GM23338 (cell line): ENCODE data around the gene SLC49A4. TPM values are rescaled to one million over a fixed set of nuclear protein-coding genes. Genes with fewer than 3 reads are reported as not detected.

Source experiments
- ATAC-seq: fragments of 200-7000 bp; cut with Tn5 transposase; 3 replicates; pipeline ENCODE4 v1.9.1; 2020
- DNase-seq: peaks from one replicate; pipeline ENCODE4 v3.0.0-alpha.2; 2015; ENCODE audit warnings: low spot score
- H2AFZ ChIP-seq: fragments of 200-600 bp; sonication (generic); 2 replicates; pipeline ENCODE4 v1.8.0; 2016; ENCODE audit warnings: antibody characterized with exemption, mild to moderate bottlenecking, moderate library complexity
- H3F3A ChIP-seq: fragments of 200-600 bp; sonication (generic); replicated peaks from 2 replicates; pipeline ENCODE4 v1.8.0; 2017; ENCODE audit warnings: antibody characterized with exemption, mixed run types, low read depth
- H3K27ac ChIP-seq: fragments of 200-600 bp; sonication (generic); 2 replicates; pipeline ENCODE4 v1.6.1; 2016; ENCODE audit warnings: low read depth
- H3K27me3 ChIP-seq: fragments of 200-600 bp; sonication (generic); 2 replicates; pipeline ENCODE4 v1.8.0; 2016; ENCODE audit warnings: mild to moderate bottlenecking, mixed run types, moderate library complexity; ENCODE audit not compliant: insufficient read depth
- H3K36me3 ChIP-seq: fragments of 200-600 bp; sonication (generic); 2 replicates; pipeline ENCODE4 v1.8.0; 2016; ENCODE audit warnings: mild to moderate bottlenecking; ENCODE audit not compliant: insufficient read depth
- H3K4me1 ChIP-seq: fragments of 200-600 bp; sonication (generic); 2 replicates; pipeline ENCODE4 v1.8.0; 2016; ENCODE audit warnings: mild to moderate bottlenecking, moderate library complexity; ENCODE audit not compliant: insufficient read depth
- H3K4me2 ChIP-seq: fragments of 200-600 bp; sonication (generic); 2 replicates; pipeline ENCODE4 v1.7.1; 2017; ENCODE audit warnings: mixed run types
- H3K4me3 ChIP-seq: fragments of 200-600 bp; sonication (generic); 2 replicates; pipeline ENCODE4 v1.6.1; 2016; ENCODE audit warnings: mixed run types
- H3K79me2 ChIP-seq: fragments of 200-600 bp; sonication (generic); replicated peaks from 2 replicates; pipeline ENCODE4 v1.8.0; 2017; ENCODE audit warnings: mild to moderate bottlenecking; ENCODE audit not compliant: insufficient read depth
- H3K9me2 ChIP-seq: fragments of 200-600 bp; sonication (generic); 2 replicates; pipeline ENCODE4 v1.8.0; 2017; ENCODE audit not compliant: insufficient read depth
- H4K20me1 ChIP-seq: fragments of 200-600 bp; sonication (generic); replicated peaks from 2 replicates; pipeline ENCODE4 v1.8.0; 2017; ENCODE audit warnings: mild to moderate bottlenecking; ENCODE audit not compliant: insufficient read depth
- H3K27ac Mint-ChIP-seq: 2 replicates; pipeline ENCODE4 v1.8.0; 2020; ENCODE audit warnings: inconsistent platforms, mild to moderate bottlenecking, moderate library complexity, mixed read lengths
- H3K27me3 Mint-ChIP-seq: 3 replicates; pipeline ENCODE4 v1.8.0; 2022; ENCODE audit warnings: low read depth, mild to moderate bottlenecking, moderate library complexity, mixed read lengths, inconsistent platforms; ENCODE audit not compliant: insufficient read depth, poor library complexity
- H3K36me3 Mint-ChIP-seq: 3 replicates; pipeline ENCODE4 v1.8.0; 2021; ENCODE audit warnings: low read depth, mild to moderate bottlenecking, inconsistent platforms, moderate library complexity, mixed read lengths
- H3K4me1 Mint-ChIP-seq: 3 replicates; pipeline ENCODE4 v1.8.0; 2020; ENCODE audit warnings: mild to moderate bottlenecking, inconsistent platforms, mixed read lengths
- H3K4me3 Mint-ChIP-seq: 3 replicates; pipeline ENCODE4 v1.8.0; 2021; ENCODE audit warnings: moderate library complexity, mild to moderate bottlenecking, inconsistent platforms, mixed read lengths
- H3K9me3 Mint-ChIP-seq: 3 replicates; pipeline ENCODE4 v1.8.0; 2020; ENCODE audit warnings: moderate library complexity, mild to moderate bottlenecking, inconsistent platforms, mixed read lengths
- CREB1 ChIP-seq: fragments of 250-450 bp; sonication (Bioruptor Pico); IDR thresholded peaks from 2 replicates; pipeline ENCODE4 v1.5.0; 2020; ENCODE audit warnings: low read depth, mild to moderate bottlenecking, moderate library complexity
- ETS1 ChIP-seq: IDR thresholded peaks from 2 replicates; pipeline ENCODE4 v1.6.1; 2016; ENCODE audit warnings: antibody characterized with exemption
- STAT1 ChIP-seq: IDR thresholded peaks from one replicate; pipeline ENCODE4 v1.6.1; 2016; ENCODE audit warnings: antibody characterized with exemption; ENCODE audit not compliant: unreplicated experiment
- ZNF114 ChIP-seq: fragments of 250-450 bp; sonication (Bioruptor Pico); IDR thresholded peaks from 2 replicates; pipeline ENCODE4 v1.5.0; 2020; ENCODE audit warnings: mild to moderate bottlenecking, moderate library complexity
- ZNF331 ChIP-seq: fragments of 250-450 bp; sonication (Bioruptor Pico); IDR thresholded peaks from 2 replicates; pipeline ENCODE4 v1.5.0; 2020; ENCODE audit warnings: low read depth, mild to moderate bottlenecking, moderate library complexity
- ZNF462 ChIP-seq: fragments of 250-450 bp; sonication (Bioruptor Pico); IDR thresholded peaks from 2 replicates; pipeline ENCODE4 v1.5.0; 2020; ENCODE audit warnings: mild to moderate bottlenecking, moderate library complexity
- polyA plus RNA-seq: library from polyadenylated mRNA; unstranded; fragments of >200 nt; fragmentation: Nextera tagmentation; extraction: Ambion mirVana; gene quantifications from 2 replicates; pipeline ENCODE4 v1.2.1, GENCODE V29; 2016
- total RNA-seq: library from RNA; depleted of rRNA; stranded (reverse); fragments of >200 nt; shearing (Covaris generic); gene quantifications from 2 replicates; pipeline ENCODE4 v1.2.3, GENCODE V29; 2014

The SLC49A4 gene
- total and polyA plus RNA-seq, 2 experiments from 2014 or later: 3.7 to 16.8 TPM

GRCh38 chr3:122919291-122919610 is 124.4 kb downstream of the SLC49A4 start:
- ATAC-seq (no peak), DNase-seq (no peak)
- peaks cover 1% of the 10 kb centered on the region; the same call in 1 of the 3 replicates for H3K36me3 Mint-ChIP-seq
- no peaks in the 10 kb centered on the region for H3K9me3 Mint-ChIP-seq
- Histone ChIP-seq H3K4me1 (no peaks in the 10 kb centered on the region), H3K4me2 (no peak overlapping the region), H3F3A (no peaks in the 10 kb centered on the region), H2AFZ (no peak overlapping the region), H3K27me3 (peaks cover 29% of the 10 kb centered on the region), H3K4me3 (no peak overlapping the region), H3K79me2 (no peaks in the 10 kb centered on the region), H4K20me1 (no peaks in the 10 kb centered on the region; the same call in 1 of the 2 replicates), H3K36me3 (no peaks in the 10 kb centered on the region), H3K27ac (no peak overlapping the region), H3K9me2 (no peaks in the 10 kb centered on the region)
- H3K4me1 Mint-ChIP-seq: no peaks in the 10 kb centered on the region; the same call in 2 of the 3 replicates
- no peak for TF ChIP-seq ZNF114 (CRISPR knock-in tag)
- TF ChIP-seq CREB1 (CRISPR knock-in tag): no peak
- TF ChIP-seq ETS1: no peak
- no peak for TF ChIP-seq ZNF462 (CRISPR knock-in tag)
- no peak for TF ChIP-seq ZNF331
- peaks cover 4% of the 10 kb centered on the region for H3K27me3 Mint-ChIP-seq
- no peak overlapping the region for H3K27ac Mint-ChIP-seq
- H3K4me3 Mint-ChIP-seq: no peak overlapping the region

- Histone ChIP-seq H3K4me2 (no peak overlapping the region), H4K20me1 (no peaks in the 10 kb centered on the region; the same call in 1 of the 2 replicates), H3K27me3 (peaks cover 29% of the 10 kb centered on the region), H3K4me1 (no peaks in the 10 kb centered on the region), H3K4me3 (no peak overlapping the region), H3K36me3 (no peaks in the 10 kb centered on the region), H2AFZ (no peak overlapping the region), H3K79me2 (no peaks in the 10 kb centered on the region), H3F3A (no peaks in the 10 kb centered on the region), H3K27ac (no peak overlapping the region), H3K9me2 (no peaks in the 10 kb centered on the region)
- Mint-ChIP-seq H3K4me1 (no peaks in the 10 kb centered on the region; the same call in 2 of the 3 replicates), H3K36me3 (no peaks in the 10 kb centered on the region), H3K4me3 (no peak overlapping the region), H3K27ac (no peak overlapping the region), H3K9me3 (no peaks in the 10 kb centered on the region), H3K27me3 (peaks cover 9% of the 10 kb centered on the region)
- ATAC-seq (no peak), DNase-seq (no peak)
- TF ChIP-seq CREB1 (CRISPR knock-in tag): no peak
- TF ChIP-seq STAT1: no peak
- no peak for TF ChIP-seq ZNF462 (CRISPR knock-in tag)
These were observed 126.1 kb downstream of the SLC49A4 start for GRCh38 chr3:122920986-122921385.
